ENCODE data around the gene RBM38. TPM values are rescaled to one million over a fixed set of nuclear protein-coding genes. Genes with fewer than 3 reads are reported as not detected.

Gene RBM38
- total RNA-seq, 1 donor from 2014 or later = 24.8 TPM

DNA sequence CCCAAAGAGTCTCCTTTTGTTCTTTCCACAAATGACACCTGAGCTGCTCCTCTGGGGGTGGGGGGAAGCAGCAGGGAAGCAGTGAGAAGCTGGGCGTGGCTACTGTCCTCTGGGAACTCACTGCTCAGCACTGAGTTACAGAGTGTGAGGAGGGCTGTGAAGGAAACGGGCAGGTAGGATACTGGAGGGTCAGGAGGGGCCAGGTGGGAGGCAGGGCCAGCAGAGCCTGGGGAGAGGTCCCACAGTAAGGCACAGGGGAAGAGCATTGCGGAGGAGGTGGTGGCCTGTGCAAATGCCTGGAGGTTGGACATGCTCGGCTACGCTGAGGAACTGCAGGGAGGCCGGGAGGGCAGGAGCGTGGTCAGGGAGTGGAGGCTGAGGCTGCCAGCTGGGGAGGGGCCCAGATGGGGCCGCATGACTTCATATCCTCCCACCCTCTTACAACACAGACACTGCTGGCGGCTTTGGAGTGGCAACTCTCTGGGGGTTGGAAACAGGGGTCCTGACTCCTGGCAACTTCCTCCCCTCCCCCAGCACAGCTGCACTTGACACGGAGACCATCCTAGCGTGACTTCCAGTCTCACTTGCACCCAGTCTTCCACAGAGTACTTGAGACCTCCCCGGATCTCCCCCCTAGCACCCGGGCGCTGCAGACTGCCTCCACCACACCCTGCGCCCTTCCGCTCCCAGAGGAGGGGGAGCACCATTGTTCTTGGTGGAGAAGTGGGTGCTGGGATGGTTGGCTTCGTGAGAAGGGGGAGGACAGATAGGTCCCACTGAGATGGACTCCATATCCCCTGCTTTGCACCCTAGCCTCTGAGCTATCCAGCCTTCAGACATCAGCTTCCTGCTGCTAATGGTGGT lies 34.2 kb downstream of the RBM38 start:
- H3K27me3 ChIP-seq = no peaks in the 10 kb centered on the region
- no peak overlapping the region for H3K4me3 ChIP-seq
- no peak for TF ChIP-seq POLR2A (IDR thresholded peaks at IDR 0.05)
- TF ChIP-seq POLR2AphosphoS5 (IDR thresholded peaks at IDR 0.05; ENCODE audit: insufficient read depth in 1 of 2, low read depth in 1 of 2) = no peak
- TF ChIP-seq, protein P1, sequence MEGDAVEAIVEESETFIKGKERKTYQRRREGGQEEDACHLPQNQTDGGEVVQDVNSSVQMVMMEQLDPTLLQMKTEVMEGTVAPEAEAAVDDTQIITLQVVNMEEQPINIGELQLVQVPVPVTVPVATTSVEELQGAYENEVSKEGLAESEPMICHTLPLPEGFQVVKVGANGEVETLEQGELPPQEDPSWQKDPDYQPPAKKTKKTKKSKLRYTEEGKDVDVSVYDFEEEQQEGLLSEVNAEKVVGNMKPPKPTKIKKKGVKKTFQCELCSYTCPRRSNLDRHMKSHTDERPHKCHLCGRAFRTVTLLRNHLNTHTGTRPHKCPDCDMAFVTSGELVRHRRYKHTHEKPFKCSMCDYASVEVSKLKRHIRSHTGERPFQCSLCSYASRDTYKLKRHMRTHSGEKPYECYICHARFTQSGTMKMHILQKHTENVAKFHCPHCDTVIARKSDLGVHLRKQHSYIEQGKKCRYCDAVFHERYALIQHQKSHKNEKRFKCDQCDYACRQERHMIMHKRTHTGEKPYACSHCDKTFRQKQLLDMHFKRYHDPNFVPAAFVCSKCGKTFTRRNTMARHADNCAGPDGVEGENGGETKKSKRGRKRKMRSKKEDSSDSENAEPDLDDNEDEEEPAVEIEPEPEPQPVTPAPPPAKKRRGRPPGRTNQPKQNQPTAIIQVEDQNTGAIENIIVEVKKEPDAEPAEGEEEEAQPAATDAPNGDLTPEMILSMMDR (IDR thresholded peaks at IDR 0.05) = no peak
- no peaks in the 10 kb centered on the region for H3K4me1 ChIP-seq
- intact Hi-C loops (cut with DNase I) = no loop called here
- H3K9me3 ChIP-seq = no peaks in the 10 kb centered on the region
- H3K27ac ChIP-seq = no peak overlapping the region
- no peaks in the 10 kb centered on the region for H3K36me3 ChIP-seq
- no peak for DNase-seq (ENCODE audit: extremely low spot score in 2 of 2)

DNA sequence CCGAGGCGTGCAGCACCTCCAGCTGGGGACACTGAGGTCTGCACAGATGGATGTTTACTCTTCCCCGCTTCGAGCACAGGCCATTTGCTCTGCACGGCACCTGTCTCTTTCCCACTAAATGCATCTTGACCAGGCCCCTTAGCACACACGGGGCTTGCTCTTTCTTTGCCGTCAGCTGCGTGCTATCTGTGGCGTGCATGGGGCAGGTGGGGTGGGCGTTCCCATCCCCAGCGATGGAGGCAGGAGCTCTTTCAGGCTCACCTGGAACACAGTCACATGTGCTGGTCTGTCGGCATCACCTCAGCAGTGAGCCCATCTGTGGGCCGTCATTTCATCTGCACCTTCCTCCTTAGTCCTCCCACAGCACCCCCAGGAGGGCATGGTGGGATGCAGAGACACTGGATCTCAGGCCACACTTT lies 35.1 kb downstream of the RBM38 start:
- no peak for DNase-seq (ENCODE audit: extremely low spot score in 2 of 2)
- H3K4me1 ChIP-seq = no peaks in the 10 kb centered on the region

GRCh38 chr20:57426831-57427230 lies 35.6 kb downstream of the RBM38 start:
- H3K36me3 ChIP-seq = no peaks in the 10 kb centered on the region
- intact Hi-C loops (cut with DNase I) = no loop called here
- H3K4me1 ChIP-seq = no peaks in the 10 kb centered on the region
- H3K27ac ChIP-seq = no peak overlapping the region
- no peak for DNase-seq (ENCODE audit: extremely low spot score in 2 of 2)
- H3K27me3 ChIP-seq = no peaks in the 10 kb centered on the region
- no peak for TF ChIP-seq POLR2A (IDR thresholded peaks at IDR 0.05)
- TF ChIP-seq POLR2AphosphoS5 (IDR thresholded peaks at IDR 0.05; ENCODE audit: insufficient read depth in 1 of 2, low read depth in 1 of 2) = no peak
- TF ChIP-seq, protein P1 (IDR thresholded peaks at IDR 0.05) = no peak
- H3K4me3 ChIP-seq = no peak overlapping the region
- no peaks in the 10 kb centered on the region for H3K9me3 ChIP-seq

More for the DNA sequence above, 35.1 kb downstream of the RBM38 start:
- Histone ChIP-seq H3K9me3 (no peaks in the 10 kb centered on the region), H3K4me3 (no peak overlapping the region), H3K36me3 (no peaks in the 10 kb centered on the region), H3K27me3 (no peaks in the 10 kb centered on the region), H3K27ac (no peak overlapping the region)
- intact Hi-C loops (cut with DNase I) = no loop called here
- TF ChIP-seq POLR2AphosphoS5 (IDR thresholded peaks at IDR 0.05; ENCODE audit: insufficient read depth in 1 of 2, low read depth in 1 of 2) = no peak
- TF ChIP-seq POLR2A (IDR thresholded peaks at IDR 0.05) = no peak
- TF ChIP-seq, protein P1 (IDR thresholded peaks at IDR 0.05) = no peak

- Histone ChIP-seq H3K36me3 (no peaks in the 10 kb centered on the region), H3K9me3 (no peaks in the 10 kb centered on the region), H3K4me1 (peaks cover 9% of the 10 kb centered on the region), H3K27me3 (no peaks in the 10 kb centered on the region), H3K27ac (no peak overlapping the region), H3K4me3 (no peak overlapping the region)
- TF ChIP-seq POLR2A (IDR thresholded peaks at IDR 0.05) = no peak
- TF ChIP-seq, protein P1 (IDR thresholded peaks at IDR 0.05) = no peak
- TF ChIP-seq POLR2AphosphoS5 (IDR thresholded peaks at IDR 0.05; ENCODE audit: insufficient read depth in 1 of 2, low read depth in 1 of 2) = no peak
- DNase-seq (ENCODE audit: extremely low spot score in 2 of 2) = no peak
- intact Hi-C loops (cut with DNase I) = no loop called here
Measured at GRCh38 chr20:57428324-57429158, 37.3 kb downstream of the RBM38 start.

Measured in vagina (tissue), 2 donors.